H1 (cell line): ENCODE results near the gene C6orf62. TPM values are rescaled to one million over a fixed set of nuclear protein-coding genes. Genes with fewer than 3 reads are reported as not detected.
"Not testable (repeated sequence)": the region's sequence is repeated elsewhere in the genome, so short reads cannot be mapped to it uniquely, and the experiment has no call there.

Experiments
- CTCF ChIA-PET: fragments of 300-600 bp; sonication (Branson Sonifier 250); formaldehyde crosslinking; loops from one replicate; lab custom pipeline; 2021; ENCODE audit not compliant: partially characterized antibody; lab: Charles Lee
- POLR2A ChIA-PET: fragments of 300-600 bp; sonication (Branson Sonifier 250); formaldehyde crosslinking; loops from one replicate; lab custom pipeline; 2021; ENCODE audit warnings: inconsistent platforms; ENCODE audit not compliant: partially characterized antibody; lab: Charles Lee
- DNase-seq, 2 experiments: peaks; one replicate each; pipeline versions ENCODE4 v3.0.0 to v3.0.0-alpha.2; 2010 to 2022; ENCODE audit warnings: low spot score in 2 of 2, low read depth in 1 of 2, mixed read lengths in 1 of 2
- FAIRE-seq: peaks from 2 replicates; lab custom pipeline; 2011; peaks lifted over from hg19 to GRCh38; lab: Jason Lieb, UNC
- H2AFZ ChIP-seq: 2 replicates; pipeline ENCODE4 v1.8.1; 2012; ENCODE audit warnings: low read length, inconsistent platforms
- H2AK5ac ChIP-seq: 2 replicates; pipeline ENCODE4 v1.6.1; 2013; ENCODE audit warnings: low read depth, low read length
- H2BK120ac ChIP-seq: replicated peaks from 2 replicates; pipeline ENCODE3; 2013; ENCODE audit warnings: low read depth, low read length, inconsistent platforms
- H2BK12ac ChIP-seq: 2 replicates; pipeline ENCODE4 v1.6.1; 2013; ENCODE audit warnings: low read depth, low read length
- H2BK15ac ChIP-seq: 2 replicates; pipeline ENCODE4 v1.6.1; 2013; ENCODE audit warnings: low read length
- H2BK20ac ChIP-seq: 2 replicates; pipeline ENCODE4 v1.6.1; 2013; ENCODE audit warnings: low read length
- H2BK5ac ChIP-seq: 2 replicates; pipeline ENCODE4 v1.6.1; 2013; ENCODE audit warnings: low read depth, low read length
- H3K14ac ChIP-seq: 2 replicates; pipeline ENCODE4 v1.6.1; 2013; ENCODE audit warnings: inconsistent platforms; ENCODE audit not compliant: insufficient read length
- H3K18ac ChIP-seq: 2 replicates; pipeline ENCODE4 v1.6.1; 2013; ENCODE audit warnings: low read length; ENCODE audit errors: extremely low read depth
- H3K23ac ChIP-seq: 2 replicates; pipeline ENCODE4 v1.6.1; 2013; ENCODE audit warnings: inconsistent platforms; ENCODE audit not compliant: insufficient read length
- H3K23me2 ChIP-seq: 2 replicates; pipeline ENCODE4 v1.6.1; 2013; ENCODE audit warnings: low read depth, low read length
- H3K27ac ChIP-seq: 2 replicates; pipeline ENCODE4 v1.6.1; 2011; ENCODE audit warnings: low read depth, low read length, inconsistent platforms
- H3K27me3 ChIP-seq, 4 experiments: replicated peaks in 1 of 4; 1 replicate in 1 of 4; 2 replicates in 3 of 4; pipeline versions ENCODE4 v1.6.1 to v1.8.1; 2011 to 2013; ENCODE audit warnings: low read length in 3 of 4, mild to moderate bottlenecking in 3 of 4, inconsistent platforms in 2 of 4, mixed read lengths in 2 of 4, moderate library complexity in 1 of 4; ENCODE audit not compliant: control insufficient read depth in 3 of 4, insufficient read depth in 3 of 4; ENCODE audit errors: extremely low read depth in 1 of 4
- H3K36me3 ChIP-seq, 4 experiments: 2 replicates each; pipeline versions ENCODE4 v1.6.1 to v1.8.1; 2011 to 2013; ENCODE audit warnings: mild to moderate bottlenecking in 4 of 4, low read length in 3 of 4, moderate library complexity in 2 of 4, control low read depth in 1 of 4, inconsistent platforms in 1 of 4; ENCODE audit not compliant: insufficient read depth in 4 of 4, control insufficient read depth in 2 of 4
- H3K4ac ChIP-seq: replicated peaks from 2 replicates; pipeline ENCODE3; 2013; ENCODE audit warnings: low read length, low read depth, mixed read lengths, inconsistent platforms; ENCODE audit not compliant: insufficient read length
- H3K4me1 ChIP-seq, 4 experiments: replicated peaks in 1 of 4; 1 replicate in 1 of 4; 2 replicates in 3 of 4; pipeline versions ENCODE4 v1.6.1 to v1.8.1; 2011 to 2013; ENCODE audit warnings: low read length in 3 of 4, inconsistent platforms in 2 of 4, mixed read lengths in 1 of 4; ENCODE audit not compliant: insufficient read depth in 4 of 4, control insufficient read depth in 3 of 4
- H3K4me2 ChIP-seq, 2 experiments: 2 replicates each; pipeline versions ENCODE4 v1.6.1 to v1.8.1; 2011 to 2013; ENCODE audit warnings: low read depth in 2 of 2, low read length in 2 of 2, control low read depth in 1 of 2, inconsistent platforms in 1 of 2, mild to moderate bottlenecking in 1 of 2; ENCODE audit not compliant: insufficient read depth in 1 of 2
- H3K4me3 ChIP-seq, 4 experiments: fragments of 200-600, 300-600 bp in 1 of 4; sonication (generic), shearing (Covaris generic), sonication (Bioruptor Twin) in 1 of 4; 2 replicates each; pipeline versions ENCODE4 v1.5.1 to v1.8.1; 2011 to 2016; ENCODE audit warnings: low read length in 4 of 4, low read depth in 3 of 4, control low read depth in 2 of 4, inconsistent platforms in 2 of 4, mild to moderate bottlenecking in 2 of 4, mixed read lengths in 1 of 4, moderate library complexity in 1 of 4; ENCODE audit not compliant: insufficient read depth in 2 of 4; ENCODE audit errors: extremely low read depth in 1 of 4
- H3K56ac ChIP-seq: replicated peaks from 2 replicates; pipeline ENCODE3; 2013; ENCODE audit warnings: low read depth, mild to moderate bottlenecking, mixed read lengths, low read length, inconsistent platforms; ENCODE audit not compliant: insufficient read length
- H3K79me1 ChIP-seq: 2 replicates; pipeline ENCODE4 v1.6.1; 2013; ENCODE audit warnings: low read depth, low read length, control low read depth
- H3K79me2 ChIP-seq, 2 experiments: 2 replicates each; pipeline versions ENCODE4 v1.6.1 to v1.8.1; 2012 to 2013; ENCODE audit warnings: low read length in 2 of 2, mild to moderate bottlenecking in 2 of 2, inconsistent platforms in 1 of 2; ENCODE audit not compliant: insufficient read depth in 2 of 2, control insufficient read depth in 1 of 2
- H3K9ac ChIP-seq, 4 experiments: replicated peaks in 1 of 4; 1 replicate in 1 of 4; 2 replicates in 3 of 4; pipeline versions ENCODE4 v1.6.1 to v1.8.1; 2011 to 2013; ENCODE audit warnings: low read depth in 3 of 4, low read length in 3 of 4, control low read depth in 2 of 4, mild to moderate bottlenecking in 2 of 4, moderate library complexity in 2 of 4, inconsistent platforms in 1 of 4; ENCODE audit errors: extremely low read depth in 1 of 4
- H3K9me3 ChIP-seq, 2 experiments: 2 replicates each; pipeline versions ENCODE4 v1.6.1 to v1.8.1; 2012 to 2013; ENCODE audit warnings: mild to moderate bottlenecking in 2 of 2, moderate library complexity in 2 of 2, control low read depth in 1 of 2, inconsistent platforms in 1 of 2, low read depth in 1 of 2, low read length in 1 of 2, mixed read lengths in 1 of 2; ENCODE audit not compliant: insufficient read depth in 2 of 2
- H4K20me1 ChIP-seq, 2 experiments: replicated peaks in 1 of 2; 2 replicates each; pipeline versions ENCODE3 to v1.8.1; 2011 to 2013; ENCODE audit warnings: inconsistent platforms in 2 of 2, low read length in 2 of 2, mild to moderate bottlenecking in 1 of 2; ENCODE audit not compliant: insufficient read depth in 2 of 2, control insufficient read depth in 1 of 2
- H4K5ac ChIP-seq: 2 replicates; pipeline ENCODE4 v1.6.1; 2013; ENCODE audit warnings: low read length, low read depth, mixed read lengths, inconsistent platforms; ENCODE audit not compliant: insufficient read length
- H4K8ac ChIP-seq: 2 replicates; pipeline ENCODE4 v1.8.0; 2013; ENCODE audit warnings: mild to moderate bottlenecking, moderate library complexity, low read length, inconsistent platforms; ENCODE audit not compliant: insufficient read depth; ENCODE audit errors: extremely low read depth
- H4K91ac ChIP-seq: replicated peaks from 2 replicates; pipeline ENCODE3; 2013; ENCODE audit warnings: low read length, mixed read lengths, inconsistent platforms; ENCODE audit not compliant: insufficient read length
- WGBS, 2 experiments: shearing (Covaris generic) in 1 of 2; methylation state at CpG; one replicate each; pipeline versions ENCODE4 v1.1.6 to v1.1.7; 2013 to 2015; ENCODE audit warnings: low lambda C conversion rate in 2 of 2, mixed read lengths in 2 of 2, inconsistent platforms in 1 of 2, low coverage in 1 of 2, missing lambda C conversion rate in 1 of 2; ENCODE audit not compliant: insufficient replicate concordance in 2 of 2, insufficient coverage in 1 of 2, insufficient read length in 1 of 2; ENCODE audit errors: extremely low coverage in 1 of 2, missing lambda C conversion rate in 1 of 2; 5-methylcytosine and 5-hydroxymethylcytosine counted together
- polyA plus RNA-seq, 7 experiments: library from polyadenylated mRNA; depleted of rRNA in 3 of 7; stranded (reverse) in 5 of 7; unstranded in 2 of 7; fragments of >200 nt in 5 of 7; fragments of 200-250 nt in 2 of 7; gene quantifications; 1 replicate in 5 of 7; 2 replicates in 1 of 7; 4 replicates in 1 of 7; pipeline versions ENCODE4 v1.2.1 to v1.2.3, GENCODE V29; 2011 to 2013; ENCODE audit warnings: missing spikeins in 2 of 7, mixed read lengths in 2 of 7
- total RNA-seq: library from RNA; stranded (reverse); fragmentation: NEBNext Ultra II Directional; extraction: Animal tissue kit (Norgen Biotek cat#: 25700); gene quantifications from 2 replicates; pipeline ENCODE4 v1.2.1, GENCODE V29; 2021

The C6orf62 gene
- total and polyA plus RNA-seq, 2 of the 8 experiments (the other 6 are each of a cell fraction or from before 2014, with no cell fraction given), result 25.6 to 101 TPM

DNA sequence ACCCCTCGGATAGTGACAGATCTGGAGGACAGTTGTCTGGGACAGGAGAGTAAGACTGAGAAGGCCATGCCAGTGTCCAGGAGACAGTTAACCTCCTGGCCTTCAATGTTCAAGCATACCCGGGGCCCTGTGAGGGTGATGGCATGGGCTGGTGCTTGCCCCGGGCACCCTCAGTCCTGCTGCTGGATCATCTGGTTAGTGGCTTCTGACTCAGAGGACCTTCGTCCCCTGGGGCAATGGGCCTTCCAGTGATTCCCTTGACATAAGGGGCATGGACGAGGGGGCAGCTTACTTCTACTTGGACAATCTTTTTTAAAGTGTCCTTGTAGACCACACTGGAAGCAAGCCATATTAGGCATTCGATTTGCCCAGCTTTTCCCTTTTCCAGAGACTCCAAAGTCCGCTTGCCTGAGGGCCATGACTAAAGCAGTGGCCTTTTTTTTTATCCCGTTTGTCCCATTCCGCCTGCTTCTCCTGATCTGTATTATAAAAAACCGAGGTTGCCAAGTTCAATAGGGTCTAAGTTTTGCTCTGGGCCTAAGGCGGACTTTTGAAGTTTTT lies 40.1 kb downstream of the C6orf62 start:
- H2BK5ac ChIP-seq, H3K23ac ChIP-seq, H3K23me2 ChIP-seq, H2AFZ ChIP-seq, H3K79me1 ChIP-seq, H3K4me2 ChIP-seq, H3K18ac ChIP-seq, H3K9ac ChIP-seq, H3K9me3 ChIP-seq, H4K20me1 ChIP-seq, H2AK5ac ChIP-seq, CTCF ChIA-PET, H2BK20ac ChIP-seq, H4K8ac ChIP-seq, H4K91ac ChIP-seq, H3K4me3 ChIP-seq, H2BK120ac ChIP-seq, H2BK15ac ChIP-seq, H3K14ac ChIP-seq, FAIRE-seq, H3K27ac ChIP-seq, POLR2A ChIA-PET, H2BK12ac ChIP-seq, H3K27me3 ChIP-seq, H4K5ac ChIP-seq, H3K4ac ChIP-seq, H3K79me2 ChIP-seq, H3K56ac ChIP-seq, DNase-seq: not testable (repeated sequence)
- Histone ChIP-seq H3K4me1 (peaks cover 0 to 11% (median 1%) of the 10 kb centered on the region in 4 experiments; a peak in 5 of 7 replicates), H3K36me3 (peaks cover 0 to 12% (median 0%) of the 10 kb centered on the region in 4 experiments; a peak in 1 of 8 replicates)
- 88% methylated on average over 11 of the region's 11 CpGs; no CpG with 5 or more reads in 1 of the 2 experiments for WGBS, 2 experiments
